Measurements from ENCODE around the gene CDK10.

Gene CDK10

DNA sequence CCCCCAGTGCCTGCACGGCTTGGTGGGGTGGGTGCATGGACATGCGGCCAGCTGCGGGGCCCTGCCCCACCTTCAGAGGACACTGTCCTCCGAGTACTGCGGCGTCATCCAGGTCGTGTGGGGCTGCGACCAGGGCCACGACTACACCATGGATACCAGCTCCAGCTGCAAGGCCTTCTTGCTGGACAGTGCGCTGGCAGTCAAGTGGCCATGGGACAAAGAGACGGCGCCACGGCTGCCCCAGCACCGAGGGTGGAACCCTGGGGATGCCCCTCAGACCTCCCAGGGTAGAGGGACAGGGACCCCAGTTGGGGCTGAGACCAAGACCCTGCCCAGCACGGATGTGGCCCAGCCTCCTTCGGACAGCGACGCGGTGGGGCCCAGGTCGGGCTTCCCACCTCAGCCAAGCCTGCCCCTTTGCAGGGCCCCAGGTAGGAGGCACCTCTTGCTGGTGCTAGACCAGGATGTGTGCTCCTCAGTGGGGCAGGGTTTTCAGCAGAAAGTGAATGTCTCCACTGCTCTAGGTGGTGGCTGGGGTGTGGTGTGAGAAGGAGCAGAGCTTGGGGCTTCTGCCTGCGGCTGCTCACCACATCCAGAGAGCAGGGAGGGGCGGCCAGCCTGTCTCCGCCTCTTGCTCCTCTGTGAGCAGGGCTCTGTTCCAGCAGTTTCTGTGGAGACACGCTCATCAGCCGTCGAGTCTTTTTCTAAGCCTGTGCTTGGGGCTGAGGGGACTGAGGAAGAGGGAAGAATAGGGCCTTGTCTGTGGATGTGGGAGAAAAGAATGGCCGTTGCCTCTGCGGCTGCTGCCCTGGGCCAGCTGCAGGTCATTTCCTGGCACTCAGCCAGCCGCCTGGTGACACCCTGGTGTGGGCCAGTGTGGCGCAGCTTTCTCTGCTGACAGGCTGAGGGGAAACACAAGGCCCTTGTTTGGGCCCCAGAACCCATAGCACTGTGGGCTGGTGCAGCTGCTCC, 37.1 kb downstream of the CDK10 start:
- CTCF ChIA-PET = no interaction called here
- DNase-seq (ENCODE audit: extremely low spot score) = no peak
- TF ChIP-seq, protein P1, sequence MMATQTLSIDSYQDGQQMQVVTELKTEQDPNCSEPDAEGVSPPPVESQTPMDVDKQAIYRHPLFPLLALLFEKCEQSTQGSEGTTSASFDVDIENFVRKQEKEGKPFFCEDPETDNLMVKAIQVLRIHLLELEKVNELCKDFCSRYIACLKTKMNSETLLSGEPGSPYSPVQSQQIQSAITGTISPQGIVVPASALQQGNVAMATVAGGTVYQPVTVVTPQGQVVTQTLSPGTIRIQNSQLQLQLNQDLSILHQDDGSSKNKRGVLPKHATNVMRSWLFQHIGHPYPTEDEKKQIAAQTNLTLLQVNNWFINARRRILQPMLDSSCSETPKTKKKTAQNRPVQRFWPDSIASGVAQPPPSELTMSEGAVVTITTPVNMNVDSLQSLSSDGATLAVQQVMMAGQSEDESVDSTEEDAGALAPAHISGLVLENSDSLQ (IDR thresholded peaks at IDR 0.05) = no peak
- TF ChIP-seq NFRKB (IDR thresholded peaks at IDR 0.05) (no peak), FOXM1 (IDR thresholded peaks at IDR 0.05; ENCODE audit: borderline replicate concordance) (no peak), L3MBTL2 (conservative IDR thresholded peaks at IDR 0.05) (no peak), FOXK2 (IDR thresholded peaks at IDR 0.05) (no peak), FOXA1 (IDR thresholded peaks at IDR 0.05) (no peak), SP1 (IDR thresholded peaks at IDR 0.05) (no peak), LEF1 (IDR thresholded peaks at IDR 0.05; ENCODE audit: borderline replicate concordance) (no peak), TARDBP (IDR thresholded peaks at IDR 0.05) (no peak), CTBP1 (IDR thresholded peaks at IDR 0.05; ENCODE audit: borderline replicate concordance) (no peak), BHLHE40 (IDR thresholded peaks at IDR 0.05; ENCODE audit: borderline replicate concordance) (no peak), HDGF (IDR thresholded peaks at IDR 0.05; ENCODE audit: borderline replicate concordance) (no peak), ARNT (IDR thresholded peaks at IDR 0.05) (no peak), ZNF384 (IDR thresholded peaks at IDR 0.05) (no peak), ELF4 (IDR thresholded peaks at IDR 0.05) (no peak), SUZ12 (IDR thresholded peaks at IDR 0.05) (no peak)
- POLR2A ChIA-PET = interaction anchor here (0.6 to 1.0 kb wide), 3 partner anchors 11 to 150 kb away, joined by 3 read pairs; partner anchors contain the start of gene TCF25

DNA sequence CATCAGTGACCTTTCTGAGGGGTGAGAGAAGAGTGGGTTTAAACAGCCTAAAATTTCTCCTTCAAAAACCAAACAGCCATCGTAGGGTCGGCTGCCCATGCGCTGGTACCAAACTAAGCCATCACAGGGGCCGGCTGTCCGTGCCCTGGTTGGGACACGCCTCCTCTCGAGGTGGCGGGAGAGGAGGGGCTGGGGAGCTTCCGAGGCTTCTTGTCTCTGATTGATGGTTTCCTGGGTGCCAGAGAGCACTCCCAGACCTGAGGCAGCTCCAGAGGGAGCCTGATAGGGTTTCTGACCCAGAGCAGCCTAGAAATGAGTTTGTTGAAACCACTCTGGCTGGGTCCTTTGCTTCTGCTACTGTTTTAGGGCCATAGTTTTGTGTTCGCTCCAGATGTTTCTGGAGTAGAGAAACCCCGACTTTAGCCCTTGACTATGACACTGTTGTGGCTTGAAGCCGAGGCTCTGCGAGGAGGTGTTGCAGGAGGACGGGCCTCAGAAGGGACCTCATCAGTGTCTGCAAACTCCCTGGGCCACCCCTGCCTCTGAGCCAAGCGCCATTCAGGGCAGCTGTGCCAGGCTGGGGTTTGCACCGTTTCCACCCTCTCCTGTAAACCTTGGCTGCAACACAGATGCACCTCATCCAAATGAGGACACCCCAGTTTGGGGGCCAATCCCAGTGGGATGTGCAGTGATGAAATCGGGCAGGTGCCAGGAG, 41.1 kb downstream of the CDK10 start:
- DNase-seq (ENCODE audit: extremely low spot score) = no peak
- POLR2A ChIA-PET = no interaction called here
- TF ChIP-seq, protein P1 (IDR thresholded peaks at IDR 0.05) = no peak
- TF ChIP-seq SUZ12 (IDR thresholded peaks at IDR 0.05) = no peak
- no peak for TF ChIP-seq SP1 (IDR thresholded peaks at IDR 0.05)
- no peak for TF ChIP-seq TARDBP (IDR thresholded peaks at IDR 0.05)
- TF ChIP-seq ELF4 (IDR thresholded peaks at IDR 0.05) = no peak
- no peak for TF ChIP-seq HDGF (IDR thresholded peaks at IDR 0.05; ENCODE audit: borderline replicate concordance)
- no peak for TF ChIP-seq LEF1 (IDR thresholded peaks at IDR 0.05; ENCODE audit: borderline replicate concordance)
- no peak for TF ChIP-seq NFRKB (IDR thresholded peaks at IDR 0.05)
- CTCF ChIA-PET = no interaction called here

DNA sequence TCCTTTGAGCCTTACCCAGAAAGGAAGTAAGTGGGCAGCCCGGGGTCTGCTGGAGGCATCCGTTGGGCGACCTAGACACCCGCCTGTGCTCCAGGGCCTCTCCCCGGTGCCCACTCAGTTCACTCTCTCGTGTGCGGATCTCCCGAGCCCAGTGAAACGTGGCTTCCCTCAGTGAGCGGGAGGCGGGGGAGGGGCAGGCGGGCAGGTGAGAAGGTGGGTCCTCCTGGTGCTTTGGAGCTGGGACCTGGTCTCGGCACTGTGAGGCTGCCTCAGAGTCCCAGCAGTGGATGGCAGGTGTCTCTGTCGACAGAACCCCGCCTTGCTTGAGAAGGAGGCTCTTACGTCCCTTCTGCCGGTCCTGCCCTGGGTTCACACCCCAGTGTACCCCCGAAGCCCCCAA, 42.8 kb downstream of the CDK10 start:
- POLR2A ChIA-PET = no interaction called here
- CTCF ChIA-PET = no interaction called here
- no peak for DNase-seq (ENCODE audit: extremely low spot score)
- TF ChIP-seq BHLHE40 (IDR thresholded peaks at IDR 0.05; ENCODE audit: borderline replicate concordance) (no peak), SUZ12 (IDR thresholded peaks at IDR 0.05) (no peak), LEF1 (IDR thresholded peaks at IDR 0.05; ENCODE audit: borderline replicate concordance) (no peak), ELF4 (IDR thresholded peaks at IDR 0.05) (no peak), FOXA1 (IDR thresholded peaks at IDR 0.05) (no peak), FOXK2 (IDR thresholded peaks at IDR 0.05) (no peak), CTBP1 (IDR thresholded peaks at IDR 0.05; ENCODE audit: borderline replicate concordance) (no peak), SP1 (IDR thresholded peaks at IDR 0.05) (no peak), ARNT (IDR thresholded peaks at IDR 0.05) (no peak), HDGF (IDR thresholded peaks at IDR 0.05; ENCODE audit: borderline replicate concordance) (no peak), L3MBTL2 (conservative IDR thresholded peaks at IDR 0.05) (no peak), ZNF384 (IDR thresholded peaks at IDR 0.05) (no peak), TARDBP (IDR thresholded peaks at IDR 0.05) (no peak), NFRKB (IDR thresholded peaks at IDR 0.05) (no peak)
- TF ChIP-seq, protein P1 (IDR thresholded peaks at IDR 0.05) = no peak

DNA sequence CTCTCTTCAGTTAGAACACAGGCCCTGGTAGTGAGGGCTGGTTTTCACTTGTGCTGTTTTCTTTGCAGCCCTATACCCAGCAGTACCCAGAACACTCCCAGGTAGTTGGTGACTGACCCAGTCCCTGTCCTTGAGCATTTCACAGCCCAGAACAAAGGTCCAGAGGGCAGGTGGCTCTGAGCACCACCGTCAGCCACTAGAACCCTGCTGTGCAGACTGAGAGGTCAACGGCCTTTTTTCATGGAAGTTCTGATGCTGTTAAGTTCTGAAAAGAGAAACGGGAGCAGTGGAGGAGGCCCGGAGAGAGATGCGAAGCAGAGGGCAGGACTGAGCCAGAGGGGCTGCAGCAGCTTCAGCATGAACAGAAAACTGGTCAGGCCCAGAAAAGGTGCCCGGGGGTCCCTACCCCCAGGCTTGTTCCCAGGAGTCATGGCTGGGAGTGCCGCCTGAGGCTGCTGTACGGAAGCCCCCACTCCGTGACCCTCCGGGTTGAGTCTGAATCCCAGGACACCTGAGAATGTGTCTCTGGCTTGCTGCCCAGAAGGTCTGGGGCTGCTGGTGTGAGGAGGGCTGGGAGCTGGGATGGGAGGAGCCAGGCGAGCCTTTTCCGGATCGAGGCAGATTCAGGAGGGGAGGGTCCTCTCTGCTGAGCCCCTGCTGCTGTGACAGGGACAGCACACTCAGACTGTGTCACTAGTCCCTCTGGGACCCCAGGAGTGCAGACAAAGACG, 43.5 kb downstream of the CDK10 start:
- TF ChIP-seq L3MBTL2 (conservative IDR thresholded peaks at IDR 0.05) (no peak), ZNF384 (IDR thresholded peaks at IDR 0.05) (no peak), SUZ12 (IDR thresholded peaks at IDR 0.05) (no peak), CTBP1 (IDR thresholded peaks at IDR 0.05; ENCODE audit: borderline replicate concordance) (no peak), ARNT (IDR thresholded peaks at IDR 0.05) (no peak), ELF4 (IDR thresholded peaks at IDR 0.05) (no peak), NFRKB (IDR thresholded peaks at IDR 0.05) (no peak), FOXK2 (IDR thresholded peaks at IDR 0.05) (no peak), SP1 (IDR thresholded peaks at IDR 0.05) (no peak), FOXM1 (IDR thresholded peaks at IDR 0.05; ENCODE audit: borderline replicate concordance) (no peak), FOXA1 (IDR thresholded peaks at IDR 0.05) (no peak), TARDBP (IDR thresholded peaks at IDR 0.05) (no peak), HDGF (IDR thresholded peaks at IDR 0.05; ENCODE audit: borderline replicate concordance) (no peak), LEF1 (IDR thresholded peaks at IDR 0.05; ENCODE audit: borderline replicate concordance) (no peak), BHLHE40 (IDR thresholded peaks at IDR 0.05; ENCODE audit: borderline replicate concordance) (no peak)
- TF ChIP-seq, protein P1 (IDR thresholded peaks at IDR 0.05) = no peak
- CTCF ChIA-PET = no interaction called here
- POLR2A ChIA-PET = no interaction called here
- no peak for DNase-seq (ENCODE audit: extremely low spot score)

All from HEK293T (cell line).